Measurements from ENCODE around the gene ATP6V1C2.

GRCh38 chr2:10722252-10722825 is 909 bp downstream of the ATP6V1C2 start:
- TF ChIP-seq CTCF (conservative IDR thresholded peaks at IDR 0.05; ENCODE audit: low read length): no peak
- no peak for TF ChIP-seq EZH2phosphoT487 (IDR thresholded peaks at IDR 0.05; ENCODE audit: borderline replicate concordance)
